GM12801 (cell line): ENCODE measurements around the gene TRAF2.

Experiments
- TF ChIP-seq, protein P1 (sequence below): IDR thresholded peaks from one replicate; pipeline ENCODE4 v1.5.1; 2011; ENCODE audit warnings: control low read depth; ENCODE audit not compliant: insufficient read length; ENCODE audit errors: extremely low read depth

Gene TRAF2, protein sequence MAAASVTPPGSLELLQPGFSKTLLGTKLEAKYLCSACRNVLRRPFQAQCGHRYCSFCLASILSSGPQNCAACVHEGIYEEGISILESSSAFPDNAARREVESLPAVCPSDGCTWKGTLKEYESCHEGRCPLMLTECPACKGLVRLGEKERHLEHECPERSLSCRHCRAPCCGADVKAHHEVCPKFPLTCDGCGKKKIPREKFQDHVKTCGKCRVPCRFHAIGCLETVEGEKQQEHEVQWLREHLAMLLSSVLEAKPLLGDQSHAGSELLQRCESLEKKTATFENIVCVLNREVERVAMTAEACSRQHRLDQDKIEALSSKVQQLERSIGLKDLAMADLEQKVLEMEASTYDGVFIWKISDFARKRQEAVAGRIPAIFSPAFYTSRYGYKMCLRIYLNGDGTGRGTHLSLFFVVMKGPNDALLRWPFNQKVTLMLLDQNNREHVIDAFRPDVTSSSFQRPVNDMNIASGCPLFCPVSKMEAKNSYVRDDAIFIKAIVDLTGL

DNA sequence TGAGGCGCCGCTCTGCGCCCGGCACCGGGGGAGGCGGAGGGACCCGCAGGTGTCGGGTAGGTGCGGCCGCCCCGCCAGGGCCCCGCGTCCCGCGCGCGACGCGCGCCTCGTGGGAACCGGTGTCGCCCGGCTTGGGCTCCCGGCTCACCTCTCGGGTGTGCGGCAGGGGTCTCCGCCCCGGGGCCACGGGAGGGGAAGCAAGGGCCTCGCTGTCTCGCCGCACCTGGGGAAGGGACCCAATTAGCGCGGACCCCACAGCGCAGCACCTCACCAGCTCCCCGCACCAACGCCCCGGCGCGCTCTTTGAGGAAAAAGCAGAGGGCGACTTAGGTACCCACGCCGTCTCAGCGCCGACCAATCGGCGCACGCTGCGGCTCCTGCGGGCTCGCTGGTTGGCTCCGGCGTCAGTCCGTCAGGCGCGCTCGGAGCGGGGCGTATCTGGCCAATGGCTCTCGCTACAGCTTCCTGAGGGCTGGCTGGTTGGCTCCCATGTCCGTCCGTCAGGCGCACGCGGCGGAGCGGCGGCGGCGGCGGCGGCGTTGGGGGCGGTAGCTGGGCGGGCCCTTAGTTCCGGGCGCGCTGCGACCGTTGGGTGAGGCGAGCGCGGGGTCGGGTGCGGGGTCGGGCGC is at the start of gene TRAF2:
TRAF2 (plus strand) TSS at position 567 of the 629 bp plus-strand sequence. CDS start 12,225 bp downstream, outside the sequence.
- TF ChIP-seq, protein P1, sequence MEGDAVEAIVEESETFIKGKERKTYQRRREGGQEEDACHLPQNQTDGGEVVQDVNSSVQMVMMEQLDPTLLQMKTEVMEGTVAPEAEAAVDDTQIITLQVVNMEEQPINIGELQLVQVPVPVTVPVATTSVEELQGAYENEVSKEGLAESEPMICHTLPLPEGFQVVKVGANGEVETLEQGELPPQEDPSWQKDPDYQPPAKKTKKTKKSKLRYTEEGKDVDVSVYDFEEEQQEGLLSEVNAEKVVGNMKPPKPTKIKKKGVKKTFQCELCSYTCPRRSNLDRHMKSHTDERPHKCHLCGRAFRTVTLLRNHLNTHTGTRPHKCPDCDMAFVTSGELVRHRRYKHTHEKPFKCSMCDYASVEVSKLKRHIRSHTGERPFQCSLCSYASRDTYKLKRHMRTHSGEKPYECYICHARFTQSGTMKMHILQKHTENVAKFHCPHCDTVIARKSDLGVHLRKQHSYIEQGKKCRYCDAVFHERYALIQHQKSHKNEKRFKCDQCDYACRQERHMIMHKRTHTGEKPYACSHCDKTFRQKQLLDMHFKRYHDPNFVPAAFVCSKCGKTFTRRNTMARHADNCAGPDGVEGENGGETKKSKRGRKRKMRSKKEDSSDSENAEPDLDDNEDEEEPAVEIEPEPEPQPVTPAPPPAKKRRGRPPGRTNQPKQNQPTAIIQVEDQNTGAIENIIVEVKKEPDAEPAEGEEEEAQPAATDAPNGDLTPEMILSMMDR, result no peak

DNA sequence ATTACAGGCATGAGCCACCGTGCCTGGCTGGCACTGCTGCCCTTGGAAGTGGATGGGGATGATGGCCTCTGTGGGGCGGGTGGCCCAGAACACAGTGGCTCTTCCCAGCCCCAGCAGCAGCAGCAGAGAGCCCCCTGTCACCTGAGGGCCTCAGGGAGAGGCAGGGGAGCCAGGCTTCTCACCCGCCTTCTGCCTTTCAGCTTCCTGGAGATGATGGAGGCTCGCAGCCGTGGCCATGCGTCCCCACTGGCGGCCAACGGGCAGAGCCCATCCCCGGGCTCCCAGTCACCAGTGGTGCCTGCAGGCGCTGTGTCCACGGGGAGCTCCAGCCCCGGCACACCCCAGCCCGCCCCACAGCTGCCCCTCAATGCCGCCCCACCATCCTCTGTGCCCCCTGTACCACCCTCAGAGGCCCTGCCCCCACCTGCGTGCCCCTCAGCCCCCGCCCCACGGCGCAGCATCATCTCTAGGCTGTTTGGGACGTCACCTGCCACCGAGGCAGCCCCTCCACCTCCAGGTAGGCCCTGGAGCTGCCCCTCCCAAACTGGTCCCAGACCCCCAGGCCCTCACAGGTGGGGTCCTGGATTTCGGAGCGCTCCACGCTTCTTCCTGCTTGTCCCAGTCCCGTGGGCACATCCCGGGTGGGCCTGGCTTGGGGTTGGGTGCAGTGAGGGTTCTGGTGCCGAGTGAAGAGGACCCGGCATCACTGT is 49.0 kb upstream of the TRAF2 start:
- TF ChIP-seq, protein P1, result no peak

DNA sequence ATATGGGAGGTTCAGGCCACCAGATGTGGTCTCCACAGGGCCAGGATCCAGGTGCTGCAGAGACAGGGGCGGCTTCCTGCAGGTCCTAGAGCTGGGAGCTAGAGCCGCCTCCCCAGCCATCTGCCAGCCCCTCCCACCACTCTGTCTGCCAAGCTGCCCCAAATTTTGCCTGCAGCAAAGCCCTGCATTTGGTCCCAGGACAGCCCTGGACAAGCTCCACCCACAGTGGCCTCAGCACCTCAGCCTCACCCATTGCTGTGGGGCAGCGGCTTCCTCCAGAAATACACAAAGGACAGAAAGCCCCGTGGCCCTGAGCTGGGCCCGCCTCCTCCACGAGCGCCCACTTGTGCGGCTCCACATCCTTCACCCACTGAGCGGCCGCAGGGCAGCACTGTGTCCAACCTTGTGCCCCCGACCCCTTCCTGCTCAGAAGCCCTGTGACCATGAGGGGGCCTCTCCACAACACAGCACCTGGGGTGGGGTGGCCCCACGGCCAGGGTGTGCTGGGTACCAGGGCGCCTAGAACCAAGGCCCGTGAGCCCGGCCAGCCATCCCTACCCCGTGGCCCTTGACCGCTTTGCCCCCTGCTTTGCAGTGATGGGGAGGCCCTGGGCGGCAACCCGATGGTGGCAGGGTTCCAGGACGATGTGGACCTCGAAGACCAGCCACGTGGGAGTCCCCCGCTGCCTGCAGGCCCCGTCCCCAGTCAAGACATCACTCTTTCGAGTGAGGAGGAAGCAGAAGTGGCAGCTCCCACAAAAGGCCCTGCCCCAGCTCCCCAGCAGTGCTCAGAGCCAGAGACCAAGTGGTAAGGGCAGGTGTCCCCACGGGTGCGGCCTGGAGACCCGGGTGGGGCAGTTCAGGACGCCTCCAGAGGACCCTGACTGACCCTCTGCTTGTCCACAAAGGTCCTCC is 47.7 kb upstream of the TRAF2 start:
- TF ChIP-seq, protein P1, result no peak

DNA sequence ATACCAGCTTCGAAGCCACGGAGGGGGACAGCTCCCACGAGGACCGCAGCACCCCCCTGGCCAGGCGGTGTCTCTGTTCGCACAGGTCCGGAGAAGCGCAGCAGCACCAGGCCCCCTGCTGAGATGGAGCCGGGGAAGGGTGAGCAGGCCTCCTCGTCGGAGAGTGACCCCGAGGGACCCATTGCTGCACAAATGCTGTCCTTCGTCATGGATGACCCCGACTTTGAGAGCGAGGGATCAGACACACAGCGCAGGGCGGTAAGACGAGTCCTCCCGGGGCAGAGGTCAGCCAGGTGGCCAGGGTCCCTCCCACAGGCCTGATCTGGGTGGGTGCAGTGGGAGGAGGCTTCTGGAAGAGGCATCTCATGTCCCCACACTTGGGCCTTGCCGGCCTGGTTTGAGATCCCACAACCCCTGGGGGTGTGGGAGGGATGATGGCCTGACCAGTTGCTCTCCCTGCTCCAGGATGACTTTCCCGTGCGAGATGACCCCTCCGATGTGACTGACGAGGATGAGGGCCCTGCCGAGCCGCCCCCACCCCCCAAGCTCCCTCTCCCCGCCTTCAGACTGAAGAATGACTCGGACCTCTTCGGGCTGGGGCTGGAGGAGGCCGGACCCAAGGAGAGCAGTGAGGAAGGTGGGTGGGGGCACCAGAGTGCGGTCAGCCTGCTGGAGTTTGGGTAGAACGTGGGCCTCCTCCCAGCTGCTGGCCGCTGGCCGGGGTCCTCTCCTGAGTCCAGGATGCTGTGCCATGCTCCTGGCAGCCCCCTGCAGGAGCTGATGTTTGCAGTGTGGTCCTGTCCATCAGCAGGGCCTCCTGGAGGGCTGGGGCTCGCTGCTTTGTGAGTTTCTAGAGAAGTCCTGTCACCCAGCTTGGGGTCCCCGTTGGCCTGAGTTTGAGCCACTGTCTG is 46.8 kb upstream of the TRAF2 start:
- TF ChIP-seq, protein P1, result no peak

DNA sequence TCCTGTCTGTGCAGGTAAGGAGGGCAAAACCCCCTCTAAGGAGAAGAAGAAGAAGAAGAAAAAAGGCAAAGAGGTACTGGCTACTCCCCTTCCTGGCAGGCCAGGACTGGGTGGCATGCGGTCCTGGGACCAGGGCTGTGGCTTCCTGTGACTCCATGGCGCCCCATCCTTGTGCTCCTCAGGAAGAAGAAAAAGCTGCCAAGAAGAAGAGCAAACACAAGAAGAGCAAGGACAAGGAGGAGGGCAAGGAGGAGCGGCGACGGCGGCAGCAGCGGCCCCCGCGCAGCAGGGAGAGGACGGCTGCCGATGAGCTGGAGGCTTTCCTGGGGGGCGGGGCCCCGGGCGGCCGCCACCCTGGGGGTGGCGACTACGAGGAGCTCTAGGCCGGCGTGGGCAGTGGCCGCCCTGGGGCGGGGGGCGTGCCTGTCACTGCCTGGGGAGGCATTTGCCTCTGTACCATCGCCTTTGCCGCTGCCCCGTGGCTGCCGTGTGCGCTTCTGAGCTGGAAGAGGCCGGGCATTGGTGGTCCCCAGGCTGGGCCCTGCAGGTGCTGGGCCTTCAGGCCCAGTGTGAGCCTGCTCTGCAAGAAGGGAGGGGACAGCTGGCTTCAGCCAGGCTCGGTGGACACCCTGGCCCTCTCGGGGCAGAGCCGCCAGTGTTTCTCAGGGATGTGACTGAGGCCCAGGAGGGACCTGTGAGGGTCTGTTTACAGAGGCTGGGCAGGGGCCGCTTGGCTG is 46.0 kb upstream of the TRAF2 start:
- TF ChIP-seq, protein P1, result no peak
